Stomach (tissue), 4 donors: Measurements from ENCODE around the gene JAKMIP1.

Experiments
- POLR2A ChIP-seq, 4 donors: fragments of 450-650 bp; IDR thresholded peaks; one replicate each; pipeline ENCODE4 v1.6.1; 2016; ENCODE audit warnings: antibody characterized with exemption in 4 of 4, control low read depth in 2 of 4, mild to moderate bottlenecking in 1 of 4, moderate library complexity in 1 of 4
- POLR2AphosphoS5 ChIP-seq, 3 donors: sonication (generic); formaldehyde crosslinking; IDR thresholded peaks; one replicate each; pipeline ENCODE4 v1.6.1; 2016; ENCODE audit warnings: antibody characterized with exemption in 3 of 3

DNA sequence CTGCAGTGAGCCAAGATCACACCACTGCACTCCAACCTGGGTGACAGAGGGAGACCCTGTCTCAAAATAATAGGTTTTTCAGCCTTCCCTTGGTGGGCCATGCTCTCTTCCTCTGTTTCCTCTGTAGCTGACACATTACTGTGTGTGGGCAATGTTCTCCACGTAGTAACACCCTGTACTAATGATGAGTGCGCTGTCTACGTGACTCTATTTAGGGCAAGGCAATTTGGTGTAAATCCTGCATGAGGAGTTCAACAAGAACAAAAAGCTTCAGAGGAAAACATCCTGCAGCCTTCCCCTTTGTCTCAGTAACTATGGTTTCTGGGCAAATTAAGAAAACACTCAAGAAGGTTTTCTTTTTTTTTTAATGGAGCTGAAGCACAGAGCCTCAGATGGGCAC lies 24.4 kb upstream of the JAKMIP1 start:
- TF ChIP-seq POLR2AphosphoS5 (IDR thresholded peaks at IDR 0.05) = no peak
- TF ChIP-seq POLR2A (IDR thresholded peaks at IDR 0.05) = no peak
